H9 (cell line): Measurements from ENCODE around the gene AP1G2. TPM values are rescaled to one million over a fixed set of nuclear protein-coding genes. Genes with fewer than 3 reads are reported as not detected.
A peak's percentile ranks its signal among the peaks of the same experiment; 100 is the strongest.

Experiments used
- DNase-seq: peaks from one replicate; pipeline ENCODE4 v3.0.0-alpha.2; 2017
- H2AFZ ChIP-seq: one replicate; pipeline ENCODE4 v1.6.1; 2013; ENCODE audit warnings: mild to moderate bottlenecking, low read length, control low read depth, moderate library complexity
- H2AK5ac ChIP-seq: 2 replicates; pipeline ENCODE4 v1.6.1; 2013; ENCODE audit warnings: low read length, control low read depth, mixed read lengths; ENCODE audit not compliant: insufficient read length
- H2BK120ac ChIP-seq: one replicate; pipeline ENCODE4 v1.6.1; 2013; ENCODE audit warnings: low read depth, mild to moderate bottlenecking, low read length, control low read depth, inconsistent platforms; ENCODE audit not compliant: poor library complexity, severe bottlenecking
- H2BK12ac ChIP-seq: 2 replicates; pipeline ENCODE4 v1.6.1; 2013; ENCODE audit warnings: low read length, control low read depth, mixed read lengths, low read depth; ENCODE audit not compliant: insufficient read length
- H2BK15ac ChIP-seq: 2 replicates; pipeline ENCODE4 v1.6.1; 2013; ENCODE audit warnings: low read depth, low read length, control low read depth
- H2BK20ac ChIP-seq: one replicate; pipeline ENCODE4 v1.6.1; 2013; ENCODE audit warnings: low read depth, mild to moderate bottlenecking, low read length, control low read depth, inconsistent platforms; ENCODE audit not compliant: poor library complexity, severe bottlenecking
- H2BK5ac ChIP-seq: 2 replicates; pipeline ENCODE4 v1.6.1; 2013; ENCODE audit warnings: low read length, control low read depth, mixed read lengths; ENCODE audit not compliant: insufficient read length
- H3K14ac ChIP-seq: 2 replicates; pipeline ENCODE4 v1.6.1; 2013; ENCODE audit warnings: low read length, control low read depth; ENCODE audit not compliant: insufficient read depth
- H3K18ac ChIP-seq: 2 replicates; pipeline ENCODE4 v1.6.1; 2013; ENCODE audit warnings: low read depth, mild to moderate bottlenecking, mixed read lengths, low read length, control low read depth; ENCODE audit not compliant: insufficient read length
- H3K23ac ChIP-seq: 2 replicates; pipeline ENCODE4 v1.6.1; 2013; ENCODE audit warnings: low read length, control low read depth, mixed read lengths, low read depth; ENCODE audit not compliant: insufficient read length
- H3K23me2 ChIP-seq: 2 replicates; pipeline ENCODE4 v1.6.1; 2013; ENCODE audit warnings: low read depth, mild to moderate bottlenecking, mixed read lengths, low read length, control low read depth; ENCODE audit not compliant: insufficient read length, poor library complexity, severe bottlenecking
- H3K27ac ChIP-seq: 2 replicates; pipeline ENCODE4 v1.5.1; 2013; ENCODE audit warnings: low read length, control low read depth, mixed read lengths, low read depth; ENCODE audit not compliant: insufficient read length
- H3K27me3 ChIP-seq: 2 replicates; pipeline ENCODE4 v1.6.1; 2013; ENCODE audit warnings: low read length, control low read depth, inconsistent platforms; ENCODE audit not compliant: insufficient read depth
- H3K4ac ChIP-seq: 2 replicates; pipeline ENCODE4 v1.6.1; 2013; ENCODE audit warnings: low read depth, mild to moderate bottlenecking, control low read depth, inconsistent platforms, low read length, moderate library complexity
- H3K4me1 ChIP-seq: 2 replicates; pipeline ENCODE4 v1.6.1; 2013; ENCODE audit warnings: low read length, control low read depth, inconsistent platforms; ENCODE audit not compliant: insufficient read depth
- H3K4me2 ChIP-seq: 2 replicates; pipeline ENCODE4 v1.6.1; 2013; ENCODE audit warnings: low read length, control low read depth, mixed read lengths; ENCODE audit not compliant: insufficient read length, insufficient read depth
- H3K56ac ChIP-seq: 2 replicates; pipeline ENCODE4 v1.6.1; 2013; ENCODE audit warnings: low read depth, mild to moderate bottlenecking, mixed read lengths, low read length, control low read depth; ENCODE audit not compliant: insufficient read length
- H3K79me1 ChIP-seq: 2 replicates; pipeline ENCODE4 v1.6.1; 2013; ENCODE audit warnings: low read depth, mild to moderate bottlenecking, moderate library complexity, low read length, control low read depth, inconsistent platforms; ENCODE audit not compliant: insufficient read depth, poor library complexity, severe bottlenecking
- H3K79me2 ChIP-seq: 2 replicates; pipeline ENCODE4 v1.6.1; 2013; ENCODE audit warnings: low read length, control low read depth, inconsistent platforms; ENCODE audit not compliant: insufficient read depth
- H3K9ac ChIP-seq: 2 replicates; pipeline ENCODE4 v1.6.1; 2013; ENCODE audit warnings: low read length, control low read depth, mixed read lengths; ENCODE audit not compliant: insufficient read length; ENCODE audit errors: extremely low read depth
- H3K9me3 ChIP-seq: one replicate; pipeline ENCODE4 v1.6.1; 2013; ENCODE audit warnings: low read depth, low read length, inconsistent platforms; ENCODE audit not compliant: control insufficient read depth
- H3T11ph ChIP-seq: one replicate; pipeline ENCODE4 v1.6.1; 2013; ENCODE audit warnings: mild to moderate bottlenecking, low read length, control low read depth, inconsistent platforms
- H4K20me1 ChIP-seq: one replicate; pipeline ENCODE4 v1.6.1; 2013; ENCODE audit not compliant: control insufficient read depth, insufficient read length, insufficient read depth
- H4K5ac ChIP-seq: 2 replicates; pipeline ENCODE4 v1.6.1; 2013; ENCODE audit warnings: low read depth, mild to moderate bottlenecking, mixed read lengths, low read length, control low read depth; ENCODE audit not compliant: insufficient read length
- H4K8ac ChIP-seq: replicated peaks from 2 replicates; pipeline ENCODE4 v1.6.1; 2013; ENCODE audit warnings: low read length, control low read depth, mixed read lengths, low read depth; ENCODE audit not compliant: insufficient read length
- H4K91ac ChIP-seq: 2 replicates; pipeline ENCODE4 v1.6.1; 2013; ENCODE audit warnings: low read depth, mild to moderate bottlenecking, moderate library complexity, mixed read lengths, low read length, control low read depth; ENCODE audit not compliant: insufficient read length
- H3K27ac Mint-ChIP-seq, 3 experiments: 2 replicates in 2 of 3; 3 replicates in 1 of 3; pipeline ENCODE4 v1.8.0; 2020 to 2021; ENCODE audit warnings: mixed read lengths in 3 of 3, mild to moderate bottlenecking in 1 of 3, moderate library complexity in 1 of 3
- H3K27me3 Mint-ChIP-seq: 2 replicates; pipeline ENCODE4 v1.8.0; 2021; ENCODE audit warnings: low read depth, mild to moderate bottlenecking, moderate library complexity, mixed read lengths
- H3K36me3 Mint-ChIP-seq, 3 experiments: 2 replicates in 2 of 3; 3 replicates in 1 of 3; pipeline ENCODE4 v1.8.0; 2020 to 2021; ENCODE audit warnings: low read depth in 3 of 3, mixed read lengths in 3 of 3; ENCODE audit not compliant: insufficient read depth in 1 of 3
- H3K4me1 Mint-ChIP-seq, 2 experiments: 2 replicates each; pipeline ENCODE4 v1.8.0; 2020; ENCODE audit warnings: mixed read lengths in 2 of 2
- H3K4me3 Mint-ChIP-seq, 2 experiments: 2 replicates in 1 of 2; 3 replicates in 1 of 2; pipeline ENCODE4 v1.8.0; 2020 to 2021; ENCODE audit warnings: mild to moderate bottlenecking in 2 of 2, mixed read lengths in 2 of 2, moderate library complexity in 1 of 2
- H3K9me3 Mint-ChIP-seq, 2 experiments: 2 replicates in 1 of 2; 3 replicates in 1 of 2; pipeline ENCODE4 v1.8.0; 2020; ENCODE audit warnings: mild to moderate bottlenecking in 2 of 2, mixed read lengths in 2 of 2, moderate library complexity in 1 of 2
- WGBS: extraction: QIAGEN DNeasy Blood & Tissue Kit; methylation state at CpG from one replicate; pipeline ENCODE4 v1.1.7; 2013; ENCODE audit warnings: missing lambda C conversion rate, low lambda C conversion rate, mixed read lengths; ENCODE audit not compliant: insufficient read length; ENCODE audit errors: extremely low coverage; 5-methylcytosine and 5-hydroxymethylcytosine counted together
- total RNA-seq: library from RNA; stranded (reverse); gene quantifications from 2 replicates; pipeline ENCODE4 v1.2.1, GENCODE V29; 2021
- TF ChIP-seq, protein P1 (sequence below): fragments of 200-600 bp; sonication (generic); conservative IDR thresholded peaks from 3 replicates; pipeline ENCODE4 v1.8.0; 2021; ENCODE audit warnings: antibody characterized with exemption, mild to moderate bottlenecking

AP1G2 gene
- total RNA-seq, 1 experiment from 2014 or later = 107 TPM

GRCh38 chr14:23533652-23534435, 33.7 kb downstream of the AP1G2 start:
- Histone ChIP-seq H3K4me1 (peaks cover 7% of the 10 kb centered on the region; the same call in 1 of the 2 replicates), H3K4ac (no peak overlapping the region), H2BK20ac (no peak overlapping the region), H3K18ac (no peak overlapping the region), H2BK15ac (no peak overlapping the region), H4K91ac (no peak overlapping the region), H3K56ac (no peak overlapping the region), H3K14ac (no peak overlapping the region), H2BK12ac (no peak overlapping the region), H3K79me1 (no peaks in the 10 kb centered on the region), H3K79me2 (no peaks in the 10 kb centered on the region), H4K5ac (no peak overlapping the region), H3K23me2 (peaks cover 13% of the 10 kb centered on the region), H3K23ac (no peak overlapping the region), H2BK5ac (no peak overlapping the region), H2AK5ac (no peak overlapping the region), H3K9ac (no peak overlapping the region), H4K8ac (no peak overlapping the region), H3T11ph (no peak overlapping the region), H3K9me3 (no peaks in the 10 kb centered on the region), H2BK120ac (no peak overlapping the region), H3K4me2 (no peak overlapping the region), H3K27ac (no peak overlapping the region), H2AFZ (no peak overlapping the region), H4K20me1 (no peaks in the 10 kb centered on the region), H3K27me3 (no peaks in the 10 kb centered on the region)
- H3K4me3 Mint-ChIP-seq = no peak overlapping the region
- peak overlapping the region in 2 of 3 experiments; percentile 41 to 52; a peak in 2 of 7 replicates for H3K27ac Mint-ChIP-seq
- H3K9me3 Mint-ChIP-seq = no peaks in the 10 kb centered on the region; a peak in 1 of 5 replicates
- no peak for DNase-seq
- no peaks in the 10 kb centered on the region for H3K27me3 Mint-ChIP-seq
- H3K4me1 Mint-ChIP-seq = peaks cover 34 to 35% of the 10 kb centered on the region in 2 experiments
- TF ChIP-seq, protein P1, sequence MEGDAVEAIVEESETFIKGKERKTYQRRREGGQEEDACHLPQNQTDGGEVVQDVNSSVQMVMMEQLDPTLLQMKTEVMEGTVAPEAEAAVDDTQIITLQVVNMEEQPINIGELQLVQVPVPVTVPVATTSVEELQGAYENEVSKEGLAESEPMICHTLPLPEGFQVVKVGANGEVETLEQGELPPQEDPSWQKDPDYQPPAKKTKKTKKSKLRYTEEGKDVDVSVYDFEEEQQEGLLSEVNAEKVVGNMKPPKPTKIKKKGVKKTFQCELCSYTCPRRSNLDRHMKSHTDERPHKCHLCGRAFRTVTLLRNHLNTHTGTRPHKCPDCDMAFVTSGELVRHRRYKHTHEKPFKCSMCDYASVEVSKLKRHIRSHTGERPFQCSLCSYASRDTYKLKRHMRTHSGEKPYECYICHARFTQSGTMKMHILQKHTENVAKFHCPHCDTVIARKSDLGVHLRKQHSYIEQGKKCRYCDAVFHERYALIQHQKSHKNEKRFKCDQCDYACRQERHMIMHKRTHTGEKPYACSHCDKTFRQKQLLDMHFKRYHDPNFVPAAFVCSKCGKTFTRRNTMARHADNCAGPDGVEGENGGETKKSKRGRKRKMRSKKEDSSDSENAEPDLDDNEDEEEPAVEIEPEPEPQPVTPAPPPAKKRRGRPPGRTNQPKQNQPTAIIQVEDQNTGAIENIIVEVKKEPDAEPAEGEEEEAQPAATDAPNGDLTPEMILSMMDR = no peak
- peaks cover 34 to 48% (median 47%) of the 10 kb centered on the region in 3 experiments; a peak in 6 of 7 replicates for H3K36me3 Mint-ChIP-seq
- WGBS = no CpG with 5 or more reads among the region's 16 CpGs
